HepG2 (cell line): ENCODE measurements around the gene FANCD2OS. TPM values are rescaled to one million over a fixed set of nuclear protein-coding genes. Genes with fewer than 3 reads are reported as not detected.

ENCODE experiments used
- GATAD1 ChIP-seq: IDR thresholded peaks from 2 replicates; pipeline ENCODE4 v1.6.1; 2016; ENCODE audit warnings: missing genetic modification reagents, missing compliant biosample characterization
- ISL2 ChIP-seq: sonication (generic); formaldehyde crosslinking; IDR thresholded peaks from 2 replicates; pipeline ENCODE4 v1.5.0; 2020; ENCODE audit warnings: missing genetic modification reagents
- MIER2 ChIP-seq: IDR thresholded peaks from 2 replicates; pipeline ENCODE4 v1.6.1; 2016; ENCODE audit warnings: missing biosample characterization, missing genetic modification reagents
- REXO4 ChIP-seq: sonication (generic); formaldehyde crosslinking; IDR thresholded peaks from 2 replicates; pipeline ENCODE4 v1.8.0; 2022; ENCODE audit warnings: missing genetic modification reagents, mild to moderate bottlenecking, borderline replicate concordance
- RFXANK ChIP-seq: IDR thresholded peaks from 2 replicates; pipeline ENCODE4 v1.6.1; 2016
- SALL2 ChIP-seq: sonication (generic); formaldehyde crosslinking; IDR thresholded peaks from 2 replicates; pipeline ENCODE4 v1.8.1; 2023; ENCODE audit warnings: mild to moderate bottlenecking, missing genetic modification reagents, inconsistent platforms
- SMYD3 ChIP-seq: sonication (generic); formaldehyde crosslinking; IDR thresholded peaks from 2 replicates; pipeline ENCODE4 v1.8.1; 2023; ENCODE audit warnings: mild to moderate bottlenecking, missing genetic modification reagents
- TCF12 ChIP-seq, 2 experiments: fragments of 450-650 bp in 1 of 2; sonication (generic) in 1 of 2; formaldehyde crosslinking in 1 of 2; IDR thresholded peaks; 2 replicates each; pipeline versions ENCODE4 v1.6.1 to v1.8.0; 2017 to 2022; ENCODE audit warnings: antibody characterized with exemption in 1 of 2, mild to moderate bottlenecking in 1 of 2, missing genetic modification reagents in 1 of 2, moderate library complexity in 1 of 2
- ZBTB38 ChIP-seq: sonication (generic); formaldehyde crosslinking; IDR thresholded peaks from 2 replicates; pipeline ENCODE4 v1.5.1; 2020; ENCODE audit warnings: mild to moderate bottlenecking, missing genetic modification reagents
- ZKSCAN1 ChIP-seq: fragments of 150-350 bp; IDR thresholded peaks from 2 replicates; pipeline ENCODE4 v1.6.1; 2014; ENCODE audit warnings: low read length
- ZNF234 ChIP-seq: sonication (generic); formaldehyde crosslinking; conservative IDR thresholded peaks from 2 replicates; pipeline ENCODE4 v1.5.1; 2020; ENCODE audit warnings: mild to moderate bottlenecking, missing genetic modification reagents
- ZNF616 ChIP-seq: sonication (generic); formaldehyde crosslinking; IDR thresholded peaks from 2 replicates; pipeline ENCODE4 v1.5.0; 2020; ENCODE audit warnings: low read depth, mild to moderate bottlenecking, missing genetic modification reagents
- ZNF652 ChIP-seq: IDR thresholded peaks from 2 replicates; pipeline ENCODE4 v1.6.1; 2016; ENCODE audit warnings: low read depth, borderline replicate concordance
- polyA plus RNA-seq, 8 experiments: library from polyadenylated mRNA; depleted of rRNA in 3 of 8; stranded (reverse) in 7 of 8; unstranded in 1 of 8; fragments of >200 nt; fragmentation: Illumina TruSeq in 4 of 8; extraction: Trizol in 4 of 8; gene quantifications; 2 replicates each; pipeline versions ENCODE4 v1.2.1 to v1.2.3, GENCODE V29; 2011 to 2016; ENCODE audit warnings: low read depth in 4 of 8, missing spikeins in 1 of 8, mixed read lengths in 1 of 8; ENCODE audit not compliant: insufficient read depth in 1 of 8
- total RNA-seq, 5 experiments: library from RNA; depleted of rRNA; stranded (reverse); fragments of >200 nt; fragmentation: Illumina TruSeq; extraction: Trizol; gene quantifications; 2 replicates each; pipeline ENCODE4 v1.2.3, GENCODE V29; 2016; ENCODE audit warnings: low read depth in 1 of 5
- TF ChIP-seq, protein P1 (sequence below): sonication (generic); formaldehyde crosslinking; IDR thresholded peaks from 2 replicates; pipeline ENCODE4 v1.8.1; 2022; ENCODE audit warnings: mild to moderate bottlenecking, missing genetic modification reagents
- TF ChIP-seq, protein P2 (sequence below): sonication (generic); formaldehyde crosslinking; IDR thresholded peaks from 2 replicates; pipeline ENCODE4 v1.4.0; 2020; ENCODE audit warnings: missing genetic modification reagents; ENCODE audit errors: not compliant biosample characterization
- TF ChIP-seq, protein P3 (sequence below): sonication (generic); formaldehyde crosslinking; IDR thresholded peaks from 2 replicates; pipeline ENCODE4 v1.4.0; 2020; ENCODE audit warnings: missing genetic modification reagents
- TF ChIP-seq, protein P4 (sequence below): sonication (generic); formaldehyde crosslinking; IDR thresholded peaks from 2 replicates; pipeline ENCODE4 v1.4.0; 2020; ENCODE audit warnings: missing genetic modification reagents
- TF ChIP-seq, protein P5 (sequence below): sonication (generic); formaldehyde crosslinking; IDR thresholded peaks from 2 replicates; pipeline ENCODE4 v1.5.0; 2020; ENCODE audit warnings: mild to moderate bottlenecking, missing genetic modification reagents

Gene FANCD2OS
- total and polyA plus RNA-seq, 2 of the 13 experiments (the other 11 are each of a cell fraction or from before 2014, with no cell fraction given): not detected

DNA sequence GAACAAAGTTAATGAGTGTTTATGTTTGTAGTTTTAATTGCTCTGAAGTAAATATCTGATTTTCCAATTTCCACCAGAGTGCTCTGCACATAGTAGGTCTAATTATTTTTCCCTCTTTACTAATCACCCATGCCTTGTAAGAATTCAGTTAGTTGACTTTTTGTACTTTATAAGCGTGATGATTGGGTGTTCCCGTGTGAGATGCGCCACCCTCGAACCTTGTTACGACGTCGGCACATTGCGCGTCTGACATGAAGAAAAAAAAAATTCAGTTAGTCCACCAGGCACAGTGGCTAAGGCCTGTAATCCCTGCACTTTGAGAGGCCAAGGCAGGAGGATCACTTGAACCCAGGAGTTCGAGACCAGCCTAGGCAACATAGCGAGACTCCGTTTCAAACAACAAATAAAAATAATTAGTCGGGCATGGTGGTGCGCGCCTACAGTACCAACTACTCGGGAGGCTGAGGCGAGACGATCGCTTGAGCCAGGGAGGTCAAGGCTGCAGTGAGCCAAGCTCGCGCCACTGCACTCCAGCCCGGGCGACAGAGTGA is 33.0 kb upstream of the FANCD2OS start (continued):
- TF ChIP-seq, protein P1, sequence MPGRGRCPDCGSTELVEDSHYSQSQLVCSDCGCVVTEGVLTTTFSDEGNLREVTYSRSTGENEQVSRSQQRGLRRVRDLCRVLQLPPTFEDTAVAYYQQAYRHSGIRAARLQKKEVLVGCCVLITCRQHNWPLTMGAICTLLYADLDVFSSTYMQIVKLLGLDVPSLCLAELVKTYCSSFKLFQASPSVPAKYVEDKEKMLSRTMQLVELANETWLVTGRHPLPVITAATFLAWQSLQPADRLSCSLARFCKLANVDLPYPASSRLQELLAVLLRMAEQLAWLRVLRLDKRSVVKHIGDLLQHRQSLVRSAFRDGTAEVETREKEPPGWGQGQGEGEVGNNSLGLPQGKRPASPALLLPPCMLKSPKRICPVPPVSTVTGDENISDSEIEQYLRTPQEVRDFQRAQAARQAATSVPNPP: 0 out of 2 replicates have a peak, but pooled peaks have one; percentile 31
- TF ChIP-seq ZNF616 (CRISPR knock-in tag) (0 out of 2 replicates have a peak, but pooled peaks have one; percentile 4), MIER2 (CRISPR knock-in tag) (no peak), ZNF652 (no peak), GATAD1 (no peak), SALL2 (CRISPR knock-in tag) (peak; percentile 25; the same call in 1 of the 2 replicates), ZBTB38 (CRISPR knock-in tag) (peak; percentile 90; the same call in 1 of the 2 replicates), ISL2 (CRISPR knock-in tag) (no peak), ZKSCAN1 (peak; percentile 99), ZNF234 (CRISPR knock-in tag) (0 out of 2 replicates have a peak, but pooled peaks have one; percentile 16), REXO4 (CRISPR knock-in tag) (no peak), TCF12 (IDR thresholded peaks at IDR 0.05) (no peak), TCF12 (CRISPR knock-in tag; IDR thresholded peaks at IDR 0.05) (no peak), SMYD3 (0 out of 2 replicates have a peak, but pooled peaks have one; percentile 44), RFXANK (CRISPR knock-in tag) (no peak)
- TF ChIP-seq, protein P2, sequence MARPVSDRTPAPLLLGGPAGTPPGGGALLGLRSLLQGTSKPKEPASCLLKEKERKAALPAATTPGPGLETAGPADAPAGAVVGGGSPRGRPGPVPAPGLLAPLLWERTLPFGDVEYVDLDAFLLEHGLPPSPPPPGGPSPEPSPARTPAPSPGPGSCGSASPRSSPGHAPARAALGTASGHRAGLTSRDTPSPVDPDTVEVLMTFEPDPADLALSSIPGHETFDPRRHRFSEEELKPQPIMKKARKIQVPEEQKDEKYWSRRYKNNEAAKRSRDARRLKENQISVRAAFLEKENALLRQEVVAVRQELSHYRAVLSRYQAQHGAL (CRISPR knock-in tag): no peak
- TF ChIP-seq, protein P3, sequence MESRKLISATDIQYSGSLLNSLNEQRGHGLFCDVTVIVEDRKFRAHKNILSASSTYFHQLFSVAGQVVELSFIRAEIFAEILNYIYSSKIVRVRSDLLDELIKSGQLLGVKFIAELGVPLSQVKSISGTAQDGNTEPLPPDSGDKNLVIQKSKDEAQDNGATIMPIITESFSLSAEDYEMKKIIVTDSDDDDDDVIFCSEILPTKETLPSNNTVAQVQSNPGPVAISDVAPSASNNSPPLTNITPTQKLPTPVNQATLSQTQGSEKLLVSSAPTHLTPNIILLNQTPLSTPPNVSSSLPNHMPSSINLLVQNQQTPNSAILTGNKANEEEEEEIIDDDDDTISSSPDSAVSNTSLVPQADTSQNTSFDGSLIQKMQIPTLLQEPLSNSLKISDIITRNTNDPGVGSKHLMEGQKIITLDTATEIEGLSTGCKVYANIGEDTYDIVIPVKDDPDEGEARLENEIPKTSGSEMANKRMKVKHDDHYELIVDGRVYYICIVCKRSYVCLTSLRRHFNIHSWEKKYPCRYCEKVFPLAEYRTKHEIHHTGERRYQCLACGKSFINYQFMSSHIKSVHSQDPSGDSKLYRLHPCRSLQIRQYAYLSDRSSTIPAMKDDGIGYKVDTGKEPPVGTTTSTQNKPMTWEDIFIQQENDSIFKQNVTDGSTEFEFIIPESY (CRISPR knock-in tag): peak; percentile 52; the same call in 1 of the 2 replicates
- TF ChIP-seq, protein P4, sequence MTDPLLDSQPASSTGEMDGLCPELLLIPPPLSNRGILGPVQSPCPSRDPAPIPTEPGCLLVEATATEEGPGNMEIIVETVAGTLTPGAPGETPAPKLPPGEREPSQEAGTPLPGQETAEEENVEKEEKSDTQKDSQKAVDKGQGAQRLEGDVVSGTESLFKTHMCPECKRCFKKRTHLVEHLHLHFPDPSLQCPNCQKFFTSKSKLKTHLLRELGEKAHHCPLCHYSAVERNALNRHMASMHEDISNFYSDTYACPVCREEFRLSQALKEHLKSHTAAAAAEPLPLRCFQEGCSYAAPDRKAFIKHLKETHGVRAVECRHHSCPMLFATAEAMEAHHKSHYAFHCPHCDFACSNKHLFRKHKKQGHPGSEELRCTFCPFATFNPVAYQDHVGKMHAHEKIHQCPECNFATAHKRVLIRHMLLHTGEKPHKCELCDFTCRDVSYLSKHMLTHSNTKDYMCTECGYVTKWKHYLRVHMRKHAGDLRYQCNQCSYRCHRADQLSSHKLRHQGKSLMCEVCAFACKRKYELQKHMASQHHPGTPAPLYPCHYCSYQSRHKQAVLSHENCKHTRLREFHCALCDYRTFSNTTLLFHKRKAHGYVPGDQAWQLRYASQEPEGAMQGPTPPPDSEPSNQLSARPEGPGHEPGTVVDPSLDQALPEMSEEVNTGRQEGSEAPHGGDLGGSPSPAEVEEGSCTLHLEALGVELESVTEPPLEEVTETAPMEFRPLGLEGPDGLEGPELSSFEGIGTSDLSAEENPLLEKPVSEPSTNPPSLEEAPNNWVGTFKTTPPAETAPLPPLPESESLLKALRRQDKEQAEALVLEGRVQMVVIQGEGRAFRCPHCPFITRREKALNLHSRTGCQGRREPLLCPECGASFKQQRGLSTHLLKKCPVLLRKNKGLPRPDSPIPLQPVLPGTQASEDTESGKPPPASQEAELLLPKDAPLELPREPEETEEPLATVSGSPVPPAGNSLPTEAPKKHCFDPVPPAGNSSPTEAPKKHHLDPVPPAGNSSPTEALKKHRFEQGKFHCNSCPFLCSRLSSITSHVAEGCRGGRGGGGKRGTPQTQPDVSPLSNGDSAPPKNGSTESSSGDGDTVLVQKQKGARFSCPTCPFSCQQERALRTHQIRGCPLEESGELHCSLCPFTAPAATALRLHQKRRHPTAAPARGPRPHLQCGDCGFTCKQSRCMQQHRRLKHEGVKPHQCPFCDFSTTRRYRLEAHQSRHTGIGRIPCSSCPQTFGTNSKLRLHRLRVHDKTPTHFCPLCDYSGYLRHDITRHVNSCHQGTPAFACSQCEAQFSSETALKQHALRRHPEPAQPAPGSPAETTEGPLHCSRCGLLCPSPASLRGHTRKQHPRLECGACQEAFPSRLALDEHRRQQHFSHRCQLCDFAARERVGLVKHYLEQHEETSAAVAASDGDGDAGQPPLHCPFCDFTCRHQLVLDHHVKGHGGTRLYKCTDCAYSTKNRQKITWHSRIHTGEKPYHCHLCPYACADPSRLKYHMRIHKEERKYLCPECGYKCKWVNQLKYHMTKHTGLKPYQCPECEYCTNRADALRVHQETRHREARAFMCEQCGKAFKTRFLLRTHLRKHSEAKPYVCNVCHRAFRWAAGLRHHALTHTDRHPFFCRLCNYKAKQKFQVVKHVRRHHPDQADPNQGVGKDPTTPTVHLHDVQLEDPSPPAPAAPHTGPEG: 0 out of 2 replicates have a peak, but pooled peaks have one; percentile 8
- TF ChIP-seq, protein P5, sequence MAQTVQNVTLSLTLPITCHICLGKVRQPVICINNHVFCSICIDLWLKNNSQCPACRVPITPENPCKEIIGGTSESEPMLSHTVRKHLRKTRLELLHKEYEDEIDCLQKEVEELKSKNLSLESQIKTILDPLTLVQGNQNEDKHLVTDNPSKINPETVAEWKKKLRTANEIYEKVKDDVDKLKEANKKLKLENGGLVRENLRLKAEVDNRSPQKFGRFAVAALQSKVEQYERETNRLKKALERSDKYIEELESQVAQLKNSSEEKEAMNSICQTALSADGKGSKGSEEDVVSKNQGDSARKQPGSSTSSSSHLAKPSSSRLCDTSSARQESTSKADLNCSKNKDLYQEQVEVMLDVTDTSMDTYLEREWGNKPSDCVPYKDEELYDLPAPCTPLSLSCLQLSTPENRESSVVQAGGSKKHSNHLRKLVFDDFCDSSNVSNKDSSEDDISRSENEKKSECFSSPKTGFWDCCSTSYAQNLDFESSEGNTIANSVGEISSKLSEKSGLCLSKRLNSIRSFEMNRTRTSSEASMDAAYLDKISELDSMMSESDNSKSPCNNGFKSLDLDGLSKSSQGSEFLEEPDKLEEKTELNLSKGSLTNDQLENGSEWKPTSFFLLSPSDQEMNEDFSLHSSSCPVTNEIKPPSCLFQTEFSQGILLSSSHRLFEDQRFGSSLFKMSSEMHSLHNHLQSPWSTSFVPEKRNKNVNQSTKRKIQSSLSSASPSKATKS (CRISPR knock-in tag): no peak
